Measurements from ENCODE around the gene DRC7.

DNA sequence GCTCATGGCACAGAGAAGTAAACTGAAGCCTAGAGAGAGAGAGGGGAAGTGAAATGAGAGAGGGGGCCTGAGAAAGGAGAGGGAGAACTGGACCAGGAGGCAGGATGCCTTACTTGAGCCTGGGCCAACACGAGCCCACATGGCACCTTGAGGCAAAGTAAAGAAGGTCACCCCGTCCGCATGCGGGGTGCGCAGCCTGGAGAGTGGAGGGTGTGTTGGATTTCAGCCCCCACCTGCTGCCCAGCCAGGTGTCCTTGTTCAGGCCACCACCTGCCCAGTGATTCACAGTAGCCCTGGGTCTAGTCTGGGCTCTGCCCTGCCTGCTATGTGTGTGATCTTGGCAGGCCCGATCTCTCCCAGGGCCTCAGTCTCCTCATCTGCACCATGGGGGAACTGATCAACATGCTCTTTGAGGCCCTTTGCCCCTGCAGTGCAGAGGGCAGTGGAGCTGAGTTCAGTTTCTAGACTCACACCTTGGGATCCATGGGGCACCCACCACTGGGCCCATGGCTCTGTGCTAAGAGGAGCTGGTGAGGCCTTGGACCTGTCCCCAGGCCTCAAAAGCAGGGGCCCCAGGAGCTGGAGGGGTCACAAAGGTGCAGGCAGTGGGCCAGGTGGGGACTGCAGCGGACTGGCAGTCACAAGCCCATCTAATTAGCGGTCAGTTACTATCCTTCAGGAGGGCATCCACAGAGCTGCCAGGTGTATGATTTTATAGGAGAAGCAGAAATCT lies 9.8 kb upstream of the DRC7 start:
- TF ChIP-seq CTCF (IDR thresholded peaks at IDR 0.05): no peak
- TF ChIP-seq POLR2A (IDR thresholded peaks at IDR 0.05): no peak

All from thyroid gland (tissue), 4 donors.